Chondrocyte (in vitro differentiated cells): ENCODE results near the gene KLHL25. TPM values are rescaled to one million over a fixed set of nuclear protein-coding genes. Genes with fewer than 3 reads are reported as not detected.

Experiments used
- DNase-seq: peaks from one replicate; pipeline ENCODE4 v3.0.0; 2021; ENCODE audit warnings: mixed read lengths, low spot score
- H3K27ac Mint-ChIP-seq: one replicate; pipeline ENCODE4 v1.8.0; 2021; ENCODE audit warnings: mild to moderate bottlenecking, moderate library complexity, mixed read lengths; ENCODE audit not compliant: unreplicated experiment
- H3K27me3 Mint-ChIP-seq: 2 replicates; pipeline ENCODE4 v1.8.0; 2021; ENCODE audit warnings: low read depth, mixed read lengths
- H3K36me3 Mint-ChIP-seq: 2 replicates; pipeline ENCODE4 v1.8.0; 2021; ENCODE audit warnings: low read depth, mixed read lengths
- H3K4me1 Mint-ChIP-seq: 2 replicates; pipeline ENCODE4 v1.8.0; 2021; ENCODE audit warnings: low read depth, mild to moderate bottlenecking, mixed read lengths
- H3K4me3 Mint-ChIP-seq: one replicate; pipeline ENCODE4 v1.8.0; 2021; ENCODE audit warnings: mild to moderate bottlenecking, moderate library complexity, mixed read lengths; ENCODE audit not compliant: unreplicated experiment
- H3K9me3 Mint-ChIP-seq: 2 replicates; pipeline ENCODE4 v1.8.0; 2021; ENCODE audit warnings: low read depth, mixed read lengths
- CTCF ChIP-seq: fragments of 200-600 bp; sonication (generic); IDR thresholded peaks from 2 replicates; pipeline ENCODE4 v1.5.0; 2021; ENCODE audit warnings: antibody characterized with exemption, mild to moderate bottlenecking, moderate library complexity
- total RNA-seq: library from RNA; stranded (reverse); gene quantifications from 3 replicates; pipeline ENCODE4 v1.2.1, GENCODE V29; 2021

The KLHL25 gene
- total RNA-seq, 1 donor from 2014 or later: 3.4 TPM

DNA sequence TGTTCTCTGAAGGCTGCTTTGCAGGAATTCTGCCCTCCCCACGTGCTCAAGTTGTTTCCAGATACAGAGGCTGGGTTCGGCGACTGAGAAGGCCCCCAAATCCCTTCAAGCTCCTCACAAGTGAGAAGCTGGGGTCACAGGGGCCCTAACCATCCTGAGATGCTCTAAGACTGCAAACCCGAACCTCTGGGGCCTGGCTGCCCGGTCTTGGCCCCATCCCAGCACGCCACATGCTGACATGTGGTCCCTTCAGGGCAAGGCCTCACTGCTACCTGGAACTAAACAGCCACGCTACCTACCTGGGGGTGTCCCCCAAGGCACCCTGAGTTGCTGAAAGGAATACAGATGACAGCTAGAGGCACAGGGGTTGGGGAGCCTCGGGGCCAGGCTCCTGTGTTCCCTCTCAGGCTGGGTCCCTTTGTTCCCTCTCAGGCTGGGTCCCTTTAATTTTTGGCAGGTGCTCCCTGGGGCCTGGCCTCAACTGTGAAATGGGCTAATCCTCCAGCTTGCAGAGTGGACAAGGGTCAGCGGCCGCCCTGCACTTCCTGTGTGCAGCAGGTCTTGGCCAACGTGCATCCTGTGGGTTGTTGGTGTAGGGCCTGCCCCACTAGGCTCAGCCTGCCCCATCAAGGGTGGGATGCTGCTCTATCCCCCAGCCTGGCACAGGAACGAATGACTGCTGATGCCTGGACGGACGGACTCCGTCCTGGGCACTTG is 32.5 kb downstream of the KLHL25 start:
- DNase-seq: no peak
- no peaks in the 10 kb centered on the region for H3K9me3 Mint-ChIP-seq
- peaks cover 16% of the 10 kb centered on the region for H3K4me1 Mint-ChIP-seq
- TF ChIP-seq CTCF: no peak
- H3K27ac Mint-ChIP-seq: no peak overlapping the region
- H3K27me3 Mint-ChIP-seq: no peaks in the 10 kb centered on the region
- H3K36me3 Mint-ChIP-seq: no peaks in the 10 kb centered on the region
- H3K4me3 Mint-ChIP-seq: no peak overlapping the region

DNA sequence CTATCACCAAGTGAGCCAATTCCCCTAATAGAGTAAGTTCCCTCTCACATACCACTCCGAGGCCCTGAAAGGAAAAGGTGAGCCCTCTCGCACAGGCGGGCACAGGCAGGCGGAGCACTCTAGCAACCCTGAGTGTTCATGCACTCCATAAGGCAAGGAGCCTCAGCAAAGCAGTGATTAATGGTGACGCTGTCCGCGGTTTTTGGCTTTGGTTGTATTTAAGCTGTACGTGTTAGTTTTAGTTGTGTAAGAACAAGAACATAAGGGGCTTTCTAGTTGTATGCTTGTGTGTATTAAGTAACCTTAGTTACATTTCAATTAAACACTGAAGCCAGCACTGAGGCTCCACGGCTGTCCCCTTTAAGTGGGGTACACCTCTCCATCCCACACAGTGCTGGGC is 33.1 kb downstream of the KLHL25 start:
- Mint-ChIP-seq H3K36me3 (no peaks in the 10 kb centered on the region), H3K4me1 (peaks cover 16% of the 10 kb centered on the region), H3K27me3 (no peaks in the 10 kb centered on the region), H3K9me3 (no peaks in the 10 kb centered on the region), H3K4me3 (no peak overlapping the region), H3K27ac (no peak overlapping the region)
- no peak for TF ChIP-seq CTCF
- no peak for DNase-seq

GRCh38 chr15:85760531-85761371 is 34.0 kb downstream of the KLHL25 start:
- Mint-ChIP-seq H3K4me1 (peaks cover 8% of the 10 kb centered on the region), H3K4me3 (no peak overlapping the region), H3K27ac (no peak overlapping the region), H3K9me3 (no peaks in the 10 kb centered on the region), H3K27me3 (no peaks in the 10 kb centered on the region), H3K36me3 (no peaks in the 10 kb centered on the region)
- TF ChIP-seq CTCF: peak; percentile 45
- no peak for DNase-seq

DNA sequence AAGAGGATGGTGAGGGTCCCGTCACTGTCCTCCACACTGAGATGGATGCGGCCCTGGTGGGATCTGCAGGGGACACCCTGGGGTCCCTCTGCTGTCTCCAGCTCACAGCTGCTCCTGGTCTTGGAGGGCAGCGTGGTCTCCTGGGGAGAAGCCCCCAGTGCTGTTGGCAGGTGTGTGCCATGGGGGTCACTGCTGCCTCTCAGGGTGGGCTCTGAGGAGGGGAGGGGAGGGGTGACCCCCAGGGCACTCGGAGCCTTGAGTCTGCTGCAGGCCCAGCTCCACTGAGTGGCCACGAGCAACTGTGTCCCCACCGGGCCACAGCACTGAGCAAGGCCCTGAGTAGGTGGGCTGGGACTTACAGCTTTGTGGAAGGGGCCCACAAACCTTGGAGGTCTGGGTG is 34.7 kb downstream of the KLHL25 start:
- no peak overlapping the region for H3K4me3 Mint-ChIP-seq
- H3K36me3 Mint-ChIP-seq: no peaks in the 10 kb centered on the region
- peak; percentile 77 for DNase-seq
- H3K4me1 Mint-ChIP-seq: peaks cover 8% of the 10 kb centered on the region
- no peak overlapping the region for H3K27ac Mint-ChIP-seq
- H3K9me3 Mint-ChIP-seq: no peaks in the 10 kb centered on the region
- TF ChIP-seq CTCF: no peak
- no peaks in the 10 kb centered on the region for H3K27me3 Mint-ChIP-seq

DNA sequence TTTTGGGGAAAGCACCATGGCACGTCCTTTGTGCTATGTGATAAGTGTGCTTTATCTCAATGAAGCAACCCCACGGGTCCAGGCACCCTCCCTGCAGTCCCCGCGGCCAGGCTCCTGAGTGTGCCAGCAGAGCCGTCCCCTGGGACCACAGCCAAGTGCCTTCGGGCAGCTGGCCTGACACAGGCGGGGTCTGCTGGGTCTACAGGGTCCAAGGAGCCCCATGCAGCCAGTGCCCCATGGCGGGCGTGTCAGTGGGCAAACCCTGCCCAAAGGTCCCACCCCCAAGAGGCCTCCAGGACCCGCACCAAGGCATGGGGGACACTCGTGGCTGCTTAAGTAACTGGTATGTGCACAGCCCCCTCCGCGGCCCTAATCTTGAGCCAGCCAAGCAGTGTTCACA is 35.3 kb downstream of the KLHL25 start:
- no peak for TF ChIP-seq CTCF
- Mint-ChIP-seq H3K4me1 (peaks cover 3% of the 10 kb centered on the region), H3K36me3 (no peaks in the 10 kb centered on the region), H3K27ac (no peak overlapping the region), H3K4me3 (no peak overlapping the region), H3K9me3 (no peaks in the 10 kb centered on the region), H3K27me3 (no peaks in the 10 kb centered on the region)
- peak; percentile 91 for DNase-seq
